Esophagus muscularis mucosa (tissue), 3 donors: Measurements from ENCODE around the gene EDIL3.

Source experiments
- POLR2A ChIP-seq: fragments of 450-650 bp; IDR thresholded peaks from one replicate; pipeline ENCODE4 v1.6.1; 2017; ENCODE audit warnings: antibody characterized with exemption, moderate library complexity, mild to moderate bottlenecking, low read depth
- TF ChIP-seq, protein P1 (sequence below), 3 experiments: fragments of 200-600 bp in 2 of 3; fragments of 450-650 bp in 1 of 3; sonication (generic) in 2 of 3; IDR thresholded peaks; one replicate each; pipeline ENCODE4 v1.5.1; 2017 to 2019; ENCODE audit warnings: antibody characterized with exemption in 3 of 3, mild to moderate bottlenecking in 2 of 3, moderate library complexity in 1 of 3

GRCh38 chr5:84274585-84275468, 109.9 kb downstream of the EDIL3 start:
- TF ChIP-seq, protein P1, sequence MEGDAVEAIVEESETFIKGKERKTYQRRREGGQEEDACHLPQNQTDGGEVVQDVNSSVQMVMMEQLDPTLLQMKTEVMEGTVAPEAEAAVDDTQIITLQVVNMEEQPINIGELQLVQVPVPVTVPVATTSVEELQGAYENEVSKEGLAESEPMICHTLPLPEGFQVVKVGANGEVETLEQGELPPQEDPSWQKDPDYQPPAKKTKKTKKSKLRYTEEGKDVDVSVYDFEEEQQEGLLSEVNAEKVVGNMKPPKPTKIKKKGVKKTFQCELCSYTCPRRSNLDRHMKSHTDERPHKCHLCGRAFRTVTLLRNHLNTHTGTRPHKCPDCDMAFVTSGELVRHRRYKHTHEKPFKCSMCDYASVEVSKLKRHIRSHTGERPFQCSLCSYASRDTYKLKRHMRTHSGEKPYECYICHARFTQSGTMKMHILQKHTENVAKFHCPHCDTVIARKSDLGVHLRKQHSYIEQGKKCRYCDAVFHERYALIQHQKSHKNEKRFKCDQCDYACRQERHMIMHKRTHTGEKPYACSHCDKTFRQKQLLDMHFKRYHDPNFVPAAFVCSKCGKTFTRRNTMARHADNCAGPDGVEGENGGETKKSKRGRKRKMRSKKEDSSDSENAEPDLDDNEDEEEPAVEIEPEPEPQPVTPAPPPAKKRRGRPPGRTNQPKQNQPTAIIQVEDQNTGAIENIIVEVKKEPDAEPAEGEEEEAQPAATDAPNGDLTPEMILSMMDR (IDR thresholded peaks at IDR 0.05), result peak in 2 of 3 experiments; percentile 41 to 45
- no peak for TF ChIP-seq POLR2A
